Endothelial cell of umbilical vein (primary cell): ENCODE results near the gene NPSR1. TPM values are rescaled to one million over a fixed set of nuclear protein-coding genes. Genes with fewer than 3 reads are reported as not detected.

Experiments
- BruUV-seq: library from RNA; stranded (reverse); fragments of 400-500 nt; replicated peaks from 2 replicates; lab custom pipeline; 2021; lab: Mats Ljungman, UMichigan
- CTCF ChIA-PET: fragments of 300-600, 350-600 bp; sonication (Branson Sonifier 250); formaldehyde crosslinking; loops from one replicate; lab custom pipeline; 2021; ENCODE audit warnings: antibody characterized with exemption, inconsistent platforms; lab: Charles Lee
- POLR2A ChIA-PET: fragments of 300-600, 350-600 bp; sonication (Branson Sonifier 250); formaldehyde crosslinking; loops from one replicate; lab custom pipeline; 2021; ENCODE audit warnings: antibody characterized with exemption, inconsistent platforms; lab: Charles Lee
- DNase-seq: peaks from one replicate; pipeline ENCODE4 v3.0.0-alpha.2; 2011; ENCODE audit warnings: low read depth, low spot score
- FAIRE-seq: peaks from 2 replicates; lab custom pipeline; 2011; peaks lifted over from hg19 to GRCh38; lab: Jason Lieb, UNC
- H2AFZ ChIP-seq: 2 replicates; pipeline ENCODE4 v1.6.0; 2012; ENCODE audit warnings: low read depth, low read length, control low read depth, inconsistent platforms
- H3K27ac ChIP-seq: 2 replicates; pipeline ENCODE4 v1.5.1; 2011; ENCODE audit warnings: low read depth, mild to moderate bottlenecking, control low read depth, low read length, moderate library complexity; ENCODE audit not compliant: insufficient read depth
- H3K27me3 ChIP-seq, 2 experiments: 2 replicates each; pipeline versions ENCODE4 v1.6.0 to v1.6.1; 2011; ENCODE audit warnings: low read length in 2 of 2, mixed read lengths in 1 of 2; ENCODE audit not compliant: control insufficient read depth in 2 of 2, insufficient read depth in 2 of 2
- H3K36me3 ChIP-seq, 2 experiments: 2 replicates in 1 of 2; 3 replicates in 1 of 2; pipeline ENCODE4 v1.5.1; 2011; ENCODE audit warnings: low read length in 2 of 2, mild to moderate bottlenecking in 1 of 2, moderate library complexity in 1 of 2; ENCODE audit not compliant: control insufficient read depth in 2 of 2, insufficient read depth in 2 of 2; ENCODE audit errors: extremely low read depth in 1 of 2
- H3K4me1 ChIP-seq: 3 replicates; pipeline ENCODE4 v1.5.1; 2011; ENCODE audit warnings: mild to moderate bottlenecking, low read length; ENCODE audit not compliant: control insufficient read depth, insufficient read depth; ENCODE audit errors: extremely low read depth
- H3K4me2 ChIP-seq: 2 replicates; pipeline ENCODE4 v1.6.1; 2011; ENCODE audit warnings: low read length, control low read depth, mixed read lengths; ENCODE audit not compliant: insufficient read depth
- H3K4me3 ChIP-seq, 3 experiments: fragments of 200-600 bp in 1 of 3; sonication (generic), shearing (Covaris generic) in 1 of 3; replicated peaks in 1 of 3; 2 replicates each; pipeline ENCODE4 v1.5.1; 2011 to 2016; ENCODE audit warnings: control low read depth in 3 of 3, low read length in 3 of 3, mild to moderate bottlenecking in 2 of 3, inconsistent platforms in 1 of 3, low read depth in 1 of 3, moderate library complexity in 1 of 3; ENCODE audit not compliant: insufficient read depth in 1 of 3
- H3K79me2 ChIP-seq: 2 replicates; pipeline ENCODE4 v1.6.0; 2012; ENCODE audit warnings: low read length, inconsistent platforms; ENCODE audit not compliant: control insufficient read depth, insufficient read depth
- H3K9ac ChIP-seq: replicated peaks from 2 replicates; pipeline ENCODE3; 2011; ENCODE audit warnings: low read length, control low read depth; ENCODE audit not compliant: insufficient read depth; ENCODE audit errors: extremely low read depth
- H3K9me1 ChIP-seq: replicated peaks from 3 replicates; pipeline ENCODE4 v1.6.0; 2011; ENCODE audit warnings: mild to moderate bottlenecking, low read length; ENCODE audit not compliant: control insufficient read depth, insufficient read depth; ENCODE audit errors: extremely low read depth
- H3K9me3 ChIP-seq: replicated peaks from 2 replicates; pipeline ENCODE4 v1.5.1; 2012; ENCODE audit warnings: low read length, inconsistent platforms; ENCODE audit not compliant: control insufficient read depth, insufficient read depth
- H4K20me1 ChIP-seq: replicated peaks from 2 replicates; pipeline ENCODE3; 2011; ENCODE audit warnings: mild to moderate bottlenecking, low read length; ENCODE audit not compliant: control insufficient read depth, insufficient read depth; ENCODE audit errors: extremely low read depth
- CTCF ChIP-seq, 2 donors: IDR thresholded peaks; 1 replicate in 1 of 2; 2 replicates in 1 of 2; pipeline ENCODE4 v1.5.1; 2011; ENCODE audit warnings: low read length in 2 of 2, mild to moderate bottlenecking in 2 of 2, moderate library complexity in 2 of 2, control low read depth in 1 of 2, inconsistent platforms in 1 of 2, low read depth in 1 of 2; ENCODE audit not compliant: insufficient read depth in 1 of 2; ENCODE audit errors: extremely low read depth in 1 of 2
- EZH2 ChIP-seq: IDR thresholded peaks from 2 replicates; pipeline ENCODE4 v1.6.1; 2012; ENCODE audit warnings: borderline replicate concordance, low read depth, mild to moderate bottlenecking, moderate library complexity, low read length, inconsistent platforms; ENCODE audit not compliant: severe bottlenecking
- FOS ChIP-seq: IDR thresholded peaks from 2 replicates; pipeline ENCODE4 v1.6.1; 2011; ENCODE audit warnings: mild to moderate bottlenecking, low read length, moderate library complexity, borderline replicate concordance; ENCODE audit not compliant: insufficient read depth
- GATA2 ChIP-seq: IDR thresholded peaks from 2 replicates; pipeline ENCODE4 v1.7.0; 2011; ENCODE audit warnings: low read depth, mild to moderate bottlenecking, moderate library complexity, mixed read lengths, low read length; ENCODE audit not compliant: insufficient read length, insufficient read depth
- JUN ChIP-seq: IDR thresholded peaks from 2 replicates; pipeline ENCODE4 v1.6.1; 2011; ENCODE audit warnings: borderline replicate concordance, low read depth; ENCODE audit not compliant: insufficient read length, insufficient read depth
- MAX ChIP-seq: IDR thresholded peaks from 2 replicates; pipeline ENCODE4 v1.6.1; 2011; ENCODE audit not compliant: insufficient read depth, insufficient read length
- MYC ChIP-seq: IDR thresholded peaks from one replicate; pipeline ENCODE4 v1.6.1; 2011; ENCODE audit warnings: mild to moderate bottlenecking, low read depth, low read length
- POLR2A ChIP-seq: IDR thresholded peaks from 2 replicates; pipeline ENCODE4 v1.6.1; 2012; ENCODE audit warnings: low read depth, mild to moderate bottlenecking, control low read depth, low read length
- POLR2AphosphoS5 ChIP-seq: IDR thresholded peaks from 2 replicates; pipeline ENCODE4 v1.6.1; 2012; ENCODE audit warnings: low read depth, mild to moderate bottlenecking, control low read depth, low read length, moderate library complexity; ENCODE audit not compliant: insufficient read depth
- dilution Hi-C: fragments of 300-500 bp; cut with MboI; formaldehyde crosslinking; loops from one replicate; pipeline ENCODE4 v1.15.0; 2019; ENCODE audit warnings: low sequenced_read_pairs; ENCODE audit not compliant: extremely low pct_ligation_motif_present
- intact Hi-C: fragments of 100-400 bp; cut with micrococcal nuclease; formaldehyde crosslinking; loops from one replicate; pipeline ENCODE4 v1.10.0; 2022
- polyA plus RNA-seq, 4 experiments: library from polyadenylated mRNA; depleted of rRNA in 3 of 4; stranded (reverse) in 3 of 4; unstranded in 1 of 4; fragments of >200 nt; gene quantifications; 2 replicates each; pipeline versions ENCODE4 v1.2.1 to v1.2.3, GENCODE V29; 2011 to 2012; ENCODE audit warnings: missing spikeins in 1 of 4
- total RNA-seq: library from RNA; stranded (reverse); gene quantifications from 2 replicates; pipeline ENCODE4 v1.2.3, GENCODE V29; 2021

Gene NPSR1
- total and polyA plus RNA-seq, 2 donors (not counting 3 experiments of a cell fraction or from before 2014, with no cell fraction given) = not detected

- H3K27ac ChIP-seq = no peak overlapping the region
- no peak overlapping the region for H2AFZ ChIP-seq
- H3K4me2 ChIP-seq = no peak overlapping the region
- no peaks in the 10 kb centered on the region for H3K9me1 ChIP-seq
- H3K36me3 ChIP-seq = no peaks in the 10 kb centered on the region
- no peaks in the 10 kb centered on the region for H3K4me1 ChIP-seq
- H4K20me1 ChIP-seq = no peaks in the 10 kb centered on the region
- no peaks in the 10 kb centered on the region for H3K79me2 ChIP-seq
- dilution Hi-C loops (no loop called here), intact Hi-C loops (no loop called here)
- TF ChIP-seq POLR2A (no peak), JUN (no peak), GATA2 (no peak), POLR2AphosphoS5 (no peak), MYC (no peak)
- POLR2A ChIA-PET = no interaction called here
- no TSS peak for BruUV-seq
- H3K4me3 ChIP-seq = no peak overlapping the region
- H3K27me3 ChIP-seq = peaks cover 0 to 1% of the 10 kb centered on the region in 2 experiments
- H3K9ac ChIP-seq = no peak overlapping the region
- DNase-seq = no peak
- CTCF ChIA-PET = interaction anchor here (1.3 kb wide), 1 partner anchor 9 kb away, joined by 3 read pairs; no protein-coding TSS in a partner anchor
- no peaks in the 10 kb centered on the region for H3K9me3 ChIP-seq
- FAIRE-seq = no peak
Measured at GRCh38 chr7:34830390-34830789, 172.4 kb downstream of the NPSR1 start.

DNA sequence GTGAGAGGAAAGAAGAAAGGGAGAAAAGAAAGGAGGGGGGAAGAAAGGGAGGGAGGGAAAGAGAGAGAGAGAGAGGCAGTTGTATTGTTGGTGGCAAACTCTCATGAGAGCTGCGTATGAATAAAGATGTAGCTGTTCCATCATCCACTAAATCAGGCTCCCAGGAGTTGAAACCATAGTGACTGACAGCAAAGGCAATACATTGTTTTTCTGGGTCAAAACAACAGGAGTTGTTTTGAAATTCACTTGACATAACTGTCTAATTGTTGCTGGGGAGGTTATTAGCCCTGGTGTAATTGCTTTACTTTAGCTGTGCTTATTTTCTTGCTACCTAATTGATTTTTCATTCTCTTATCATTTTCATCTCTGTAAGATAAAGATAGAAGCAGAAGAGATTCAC lies 173.4 kb downstream of the NPSR1 start:
- Histone ChIP-seq H3K9me3 (no peaks in the 10 kb centered on the region), H4K20me1 (no peaks in the 10 kb centered on the region), H2AFZ (no peak overlapping the region), H3K27ac (no peak overlapping the region), H3K36me3 (no peaks in the 10 kb centered on the region), H3K4me1 (no peaks in the 10 kb centered on the region), H3K4me2 (no peak overlapping the region), H3K9ac (no peak overlapping the region), H3K9me1 (no peaks in the 10 kb centered on the region), H3K27me3 (peaks cover 0 to 1% of the 10 kb centered on the region in 2 experiments), H3K4me3 (no peak overlapping the region), H3K79me2 (no peaks in the 10 kb centered on the region)
- FAIRE-seq = no peak
- CTCF ChIA-PET = no interaction called here
- DNase-seq = no peak
- TF ChIP-seq POLR2A (no peak), CTCF (IDR thresholded peaks at IDR 0.05; ENCODE audit: extremely low read depth in 1 of 2, insufficient read depth in 1 of 2, low read depth in 1 of 2, low read length in 2 of 2) (no peak), POLR2AphosphoS5 (no peak), MYC (no peak), JUN (no peak), FOS (no peak), EZH2 (no peak), GATA2 (no peak), MAX (no peak)
- dilution Hi-C loops = no loop called here
- intact Hi-C loops = no loop called here
- no TSS peak for BruUV-seq
- POLR2A ChIA-PET = no interaction called here
